ENCODE measurements around the gene SNX14. TPM values are rescaled to one million over a fixed set of nuclear protein-coding genes. Genes with fewer than 3 reads are reported as not detected.
A peak's percentile ranks its signal among the peaks of the same experiment; 100 is the strongest.

Gene SNX14
- polyA plus RNA-seq, 1 of the 3 experiments (the other 2 are of a cell fraction), result 40.4 TPM

- POLR2A ChIA-PET, result interaction anchor here (1.6 to 8.1 kb wide), 3 partner anchors 29 to 47 kb away, joined by 3 to 149 read pairs (median 28); partner anchors contain the start of gene SNX14
Measured at GRCh38 chr6:85640821-85641220, 47.2 kb upstream of the SNX14 start.

DNA sequence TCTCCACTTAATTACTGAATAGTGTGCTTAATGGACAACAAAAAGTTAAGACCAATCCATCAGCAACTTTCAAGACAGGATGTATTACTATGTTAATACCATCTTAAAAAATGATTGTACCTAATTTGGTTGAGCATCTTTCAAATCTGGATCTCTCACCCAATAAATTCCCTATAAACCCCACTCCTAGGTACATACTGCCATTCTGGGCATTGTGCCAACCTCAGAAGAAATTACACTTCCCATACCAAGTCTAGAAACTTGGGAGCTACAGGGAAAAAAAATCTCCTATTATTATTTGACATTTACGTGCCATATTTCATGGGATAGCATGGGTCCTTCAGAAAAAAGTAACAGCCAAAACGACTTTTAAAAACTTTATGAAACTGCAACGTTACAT, 43.9 kb upstream of the SNX14 start:
- no peak overlapping the region for H3K27ac ChIP-seq (ENCODE audit: low read depth in 2 of 2, low read length in 1 of 2)
- no peak overlapping the region for H2AFZ ChIP-seq (ENCODE audit: low read depth)
- H3K36me3 ChIP-seq (replicated peaks in 1 of 2; ENCODE audit: control insufficient read depth in 1 of 2, insufficient read depth in 2 of 2, low read length in 1 of 2), result peaks cover 68 to 70% of the 10 kb centered on the region in 2 experiments
- no peak overlapping the region for H3K4me2 ChIP-seq
- POLR2A ChIA-PET, result interaction anchor here (8.1 kb wide), 1 partner anchor 40 kb away, joined by 149 read pairs; no protein-coding TSS in a partner anchor
- no peaks in the 10 kb centered on the region for H3K9me2 ChIP-seq
- H3K9me3 ChIP-seq, result no peaks in the 10 kb centered on the region
- no peak overlapping the region for H3K9ac ChIP-seq
- H3K4me3 ChIP-seq (ENCODE audit: low read depth in 2 of 2, low read length in 1 of 2), result no peak overlapping the region
- peaks cover 82% of the 10 kb centered on the region for H4K20me1 ChIP-seq (ENCODE audit: insufficient read depth)
- WGBS (ENCODE audit: low lambda C conversion rate), result 93% methylated on average over 3 of the region's 3 CpGs
- H3K27me3 ChIP-seq (ENCODE audit: insufficient read depth), result no peaks in the 10 kb centered on the region
- H3K4me1 ChIP-seq (ENCODE audit: control insufficient read depth in 1 of 2, insufficient read depth in 2 of 2, low read depth in 1 of 2, low read length in 1 of 2), result peaks cover 10% of the 10 kb centered on the region in 2 experiments; a peak in 3 of 4 replicates
- H3F3A ChIP-seq (replicated peaks; ENCODE audit: insufficient read depth), result no peaks in the 10 kb centered on the region
- peaks cover 100% of the 10 kb centered on the region for H3K79me2 ChIP-seq (ENCODE audit: insufficient read depth)
- DNase-seq, result no peak
- CTCF ChIA-PET, result no interaction called here
- TF ChIP-seq RXRA (IDR thresholded peaks at IDR 0.05; ENCODE audit: borderline replicate concordance, low read depth), result no peak
- TF ChIP-seq REST (IDR thresholded peaks at IDR 0.05; ENCODE audit: low read depth, low read length), result no peak
- no peak for TF ChIP-seq FOXJ3 (CRISPR knock-in tag; IDR thresholded peaks at IDR 0.05)
- no peak for TF ChIP-seq GATA2 (CRISPR knock-in tag; IDR thresholded peaks at IDR 0.05)
- no peak for TF ChIP-seq TAF1 (IDR thresholded peaks at IDR 0.05; ENCODE audit: borderline replicate concordance, low read depth, low read length)
- TF ChIP-seq MXI1 (IDR thresholded peaks at IDR 0.05; ENCODE audit: low read depth, low read length), result no peak
- TF ChIP-seq, protein P1, sequence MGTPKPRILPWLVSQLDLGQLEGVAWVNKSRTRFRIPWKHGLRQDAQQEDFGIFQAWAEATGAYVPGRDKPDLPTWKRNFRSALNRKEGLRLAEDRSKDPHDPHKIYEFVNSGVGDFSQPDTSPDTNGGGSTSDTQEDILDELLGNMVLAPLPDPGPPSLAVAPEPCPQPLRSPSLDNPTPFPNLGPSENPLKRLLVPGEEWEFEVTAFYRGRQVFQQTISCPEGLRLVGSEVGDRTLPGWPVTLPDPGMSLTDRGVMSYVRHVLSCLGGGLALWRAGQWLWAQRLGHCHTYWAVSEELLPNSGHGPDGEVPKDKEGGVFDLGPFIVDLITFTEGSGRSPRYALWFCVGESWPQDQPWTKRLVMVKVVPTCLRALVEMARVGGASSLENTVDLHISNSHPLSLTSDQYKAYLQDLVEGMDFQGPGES (IDR thresholded peaks at IDR 0.05; ENCODE audit: low read depth, low read length), result no peak
- no peak for TF ChIP-seq NFIC (IDR thresholded peaks at IDR 0.05; ENCODE audit: borderline replicate concordance)

More at GRCh38 chr6:85640821-85641220, 47.2 kb upstream of the SNX14 start:
- Histone ChIP-seq H3F3A (replicated peaks; ENCODE audit: insufficient read depth) (peaks cover 12% of the 10 kb centered on the region), H3K9ac (peak overlapping the region; percentile 99; the same call in 1 of the 2 replicates), H4K20me1 (ENCODE audit: insufficient read depth) (peaks cover 55% of the 10 kb centered on the region), H3K4me2 (peak overlapping the region; percentile 91), H3K27ac (ENCODE audit: low read depth in 2 of 2, low read length in 1 of 2) (no peak overlapping the region), H3K9me2 (no peaks in the 10 kb centered on the region), H3K27me3 (ENCODE audit: insufficient read depth) (no peaks in the 10 kb centered on the region), H3K9me3 (no peaks in the 10 kb centered on the region), H3K4me3 (ENCODE audit: low read depth in 2 of 2, low read length in 1 of 2) (peak overlapping the region; percentile 95 to 97), H2AFZ (ENCODE audit: low read depth) (no peak overlapping the region), H3K36me3 (replicated peaks in 1 of 2; ENCODE audit: control insufficient read depth in 1 of 2, insufficient read depth in 2 of 2, low read length in 1 of 2) (peaks cover 43 to 44% of the 10 kb centered on the region in 2 experiments), H3K79me2 (ENCODE audit: insufficient read depth) (peaks cover 77% of the 10 kb centered on the region), H3K4me1 (ENCODE audit: control insufficient read depth in 1 of 2, insufficient read depth in 2 of 2, low read depth in 1 of 2, low read length in 1 of 2) (peaks cover 10 to 12% of the 10 kb centered on the region in 2 experiments; a peak in 3 of 4 replicates)
- DNase-seq, result no peak
- CTCF ChIA-PET, result interaction anchor here (0.9 to 1.6 kb wide), 4 partner anchors 16 to 104 kb away, joined by 3 to 6 read pairs (median 4); no protein-coding TSS in a partner anchor
- WGBS (ENCODE audit: low lambda C conversion rate), result 19% methylated on average over 3 of the region's 3 CpGs
- TF ChIP-seq SIN3A (IDR thresholded peaks at IDR 0.05; ENCODE audit: borderline replicate concordance, low read depth, low read length) (no peak), NRF1 (IDR thresholded peaks at IDR 0.05; ENCODE audit: low read depth, low read length) (no peak), MXI1 (IDR thresholded peaks at IDR 0.05; ENCODE audit: low read depth, low read length) (no peak; the same call in 1 of the 2 replicates), FOSL2 (IDR thresholded peaks at IDR 0.05; ENCODE audit: borderline replicate concordance, low read depth) (no peak), REST (IDR thresholded peaks at IDR 0.05; ENCODE audit: low read depth, low read length) (no peak), FOXJ3 (CRISPR knock-in tag; IDR thresholded peaks at IDR 0.05) (no peak)
- TF ChIP-seq, protein P2, sequence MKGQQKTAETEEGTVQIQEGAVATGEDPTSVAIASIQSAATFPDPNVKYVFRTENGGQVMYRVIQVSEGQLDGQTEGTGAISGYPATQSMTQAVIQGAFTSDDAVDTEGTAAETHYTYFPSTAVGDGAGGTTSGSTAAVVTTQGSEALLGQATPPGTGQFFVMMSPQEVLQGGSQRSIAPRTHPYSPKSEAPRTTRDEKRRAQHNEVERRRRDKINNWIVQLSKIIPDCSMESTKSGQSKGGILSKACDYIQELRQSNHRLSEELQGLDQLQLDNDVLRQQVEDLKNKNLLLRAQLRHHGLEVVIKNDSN (IDR thresholded peaks at IDR 0.05; ENCODE audit: borderline replicate concordance, low read depth), result no peak

Data from SK-N-SH (cell line).